Measurements from ENCODE around the gene CFAP46. TPM values are rescaled to one million over a fixed set of nuclear protein-coding genes. Genes with fewer than 3 reads are reported as not detected.

CFAP46 gene
- total and polyA plus RNA-seq, 2 donors (not counting 1 experiment from before 2014, with no cell fraction given) = 0.07 TPM; not detected in 1

GRCh38 chr10:132955479-132955878 is 13.1 kb upstream of the CFAP46 start:
- Histone ChIP-seq H3K4me2 (replicated peaks; ENCODE audit: low read depth, low read length, poor library complexity, severe bottlenecking) (no peak overlapping the region), H3K9me3 (ENCODE audit: control extremely low read depth in 1 of 3, control insufficient read depth in 2 of 3, insufficient read depth in 1 of 3, low read length in 2 of 3) (no peaks in the 10 kb centered on the region), H3K4me3 (ENCODE audit: control extremely low read depth in 1 of 5, extremely low read depth in 1 of 5, insufficient read depth in 1 of 5, low read depth in 2 of 5, low read length in 4 of 5) (no peak overlapping the region), H3K27me3 (replicated peaks in 1 of 4; ENCODE audit: control extremely low read depth in 1 of 4, control insufficient read depth in 3 of 4, insufficient read depth in 4 of 4, low read length in 3 of 4) (peaks cover 0 to 6% (median 0%) of the 10 kb centered on the region in 4 experiments), H3K9ac (ENCODE audit: low read length) (no peak overlapping the region), H3K4me1 (ENCODE audit: control insufficient read depth in 2 of 2, insufficient read depth in 2 of 2, low read length in 2 of 2) (peaks cover 6 to 11% of the 10 kb centered on the region in 2 donors), H4K20me1 (ENCODE audit: control insufficient read depth, insufficient read depth, low read length, poor library complexity, severe bottlenecking) (no peaks in the 10 kb centered on the region), H2AFZ (ENCODE audit: insufficient read depth, low read depth, low read length, poor library complexity, severe bottlenecking) (no peak overlapping the region), H3K79me2 (ENCODE audit: control insufficient read depth, insufficient read depth, low read length) (no peaks in the 10 kb centered on the region), H3K36me3 (replicated peaks in 1 of 2; ENCODE audit: control extremely low read depth in 1 of 2, control insufficient read depth in 1 of 2, extremely low read depth in 1 of 2, insufficient read depth in 2 of 2, low read length in 1 of 2) (no peaks in the 10 kb centered on the region), H3K27ac (ENCODE audit: low read length in 2 of 2) (no peak overlapping the region)
- H3K9me3 Mint-ChIP-seq (ENCODE audit: insufficient read depth) = no peaks in the 10 kb centered on the region
- CTCF ChIA-PET = no interaction called here
- DNase-seq (no peak), ATAC-seq (ENCODE audit: low read depth) (no peak)
- H3K27me3 Mint-ChIP-seq = peaks cover 35% of the 10 kb centered on the region
- no peak overlapping the region for H3K27ac Mint-ChIP-seq
- H3K4me1 Mint-ChIP-seq = peaks cover 4% of the 10 kb centered on the region
- H3K4me3 Mint-ChIP-seq = no peak overlapping the region
- no peak for TF ChIP-seq EZH2 (IDR thresholded peaks at IDR 0.05; ENCODE audit: borderline replicate concordance, insufficient read depth, low read depth, low read length, poor library complexity, severe bottlenecking)
- TF ChIP-seq, protein P1, sequence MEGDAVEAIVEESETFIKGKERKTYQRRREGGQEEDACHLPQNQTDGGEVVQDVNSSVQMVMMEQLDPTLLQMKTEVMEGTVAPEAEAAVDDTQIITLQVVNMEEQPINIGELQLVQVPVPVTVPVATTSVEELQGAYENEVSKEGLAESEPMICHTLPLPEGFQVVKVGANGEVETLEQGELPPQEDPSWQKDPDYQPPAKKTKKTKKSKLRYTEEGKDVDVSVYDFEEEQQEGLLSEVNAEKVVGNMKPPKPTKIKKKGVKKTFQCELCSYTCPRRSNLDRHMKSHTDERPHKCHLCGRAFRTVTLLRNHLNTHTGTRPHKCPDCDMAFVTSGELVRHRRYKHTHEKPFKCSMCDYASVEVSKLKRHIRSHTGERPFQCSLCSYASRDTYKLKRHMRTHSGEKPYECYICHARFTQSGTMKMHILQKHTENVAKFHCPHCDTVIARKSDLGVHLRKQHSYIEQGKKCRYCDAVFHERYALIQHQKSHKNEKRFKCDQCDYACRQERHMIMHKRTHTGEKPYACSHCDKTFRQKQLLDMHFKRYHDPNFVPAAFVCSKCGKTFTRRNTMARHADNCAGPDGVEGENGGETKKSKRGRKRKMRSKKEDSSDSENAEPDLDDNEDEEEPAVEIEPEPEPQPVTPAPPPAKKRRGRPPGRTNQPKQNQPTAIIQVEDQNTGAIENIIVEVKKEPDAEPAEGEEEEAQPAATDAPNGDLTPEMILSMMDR (IDR thresholded peaks at IDR 0.05) = no peak
- POLR2A ChIA-PET = no interaction called here
- 89% methylated on average over 7 of the region's 11 CpGs for WGBS (ENCODE audit: insufficient coverage)
- intact Hi-C loops (cut with micrococcal nuclease) = no loop called here

GRCh38 chr10:132953428-132953827 is 11.1 kb upstream of the CFAP46 start:
- peaks cover 6 to 11% of the 10 kb centered on the region in 2 donors for H3K4me1 ChIP-seq (ENCODE audit: control insufficient read depth in 2 of 2, insufficient read depth in 2 of 2, low read length in 2 of 2)
- DNase-seq (no peak), ATAC-seq (ENCODE audit: low read depth) (no peak)
- intact Hi-C loops (cut with micrococcal nuclease) = no loop called here
- Mint-ChIP-seq H3K27me3 (peaks cover 44% of the 10 kb centered on the region), H3K4me1 (peaks cover 4% of the 10 kb centered on the region), H3K27ac (no peak overlapping the region), H3K4me3 (no peak overlapping the region), H3K9me3 (ENCODE audit: insufficient read depth) (no peaks in the 10 kb centered on the region)
- no peaks in the 10 kb centered on the region for H3K36me3 ChIP-seq (replicated peaks in 1 of 2; ENCODE audit: control extremely low read depth in 1 of 2, control insufficient read depth in 1 of 2, extremely low read depth in 1 of 2, insufficient read depth in 2 of 2, low read length in 1 of 2)
- peaks cover 0 to 6% (median 0%) of the 10 kb centered on the region in 4 experiments for H3K27me3 ChIP-seq (replicated peaks in 1 of 4; ENCODE audit: control extremely low read depth in 1 of 4, control insufficient read depth in 3 of 4, insufficient read depth in 4 of 4, low read length in 3 of 4)
- CTCF ChIA-PET = no interaction called here
- H3K4me3 ChIP-seq (ENCODE audit: control extremely low read depth in 1 of 5, extremely low read depth in 1 of 5, insufficient read depth in 1 of 5, low read depth in 2 of 5, low read length in 4 of 5) = no peak overlapping the region
- no peak overlapping the region for H3K9ac ChIP-seq (ENCODE audit: low read length)
- no peaks in the 10 kb centered on the region for H3K79me2 ChIP-seq (ENCODE audit: control insufficient read depth, insufficient read depth, low read length)
- no peak overlapping the region for H2AFZ ChIP-seq (ENCODE audit: insufficient read depth, low read depth, low read length, poor library complexity, severe bottlenecking)
- 73% methylated on average over 3 of the region's 5 CpGs for WGBS (ENCODE audit: insufficient coverage)
- H3K4me2 ChIP-seq (replicated peaks; ENCODE audit: low read depth, low read length, poor library complexity, severe bottlenecking) = no peak overlapping the region
- no peak for TF ChIP-seq EZH2 (IDR thresholded peaks at IDR 0.05; ENCODE audit: borderline replicate concordance, insufficient read depth, low read depth, low read length, poor library complexity, severe bottlenecking)
- TF ChIP-seq, protein P1 (IDR thresholded peaks at IDR 0.05) = no peak
- no peaks in the 10 kb centered on the region for H4K20me1 ChIP-seq (ENCODE audit: control insufficient read depth, insufficient read depth, low read length, poor library complexity, severe bottlenecking)
- H3K9me3 ChIP-seq (ENCODE audit: control extremely low read depth in 1 of 3, control insufficient read depth in 2 of 3, insufficient read depth in 1 of 3, low read length in 2 of 3) = no peaks in the 10 kb centered on the region
- H3K27ac ChIP-seq (ENCODE audit: low read length in 2 of 2) = no peak overlapping the region
- POLR2A ChIA-PET = no interaction called here
